GM21526 (cell line): Measurements from ENCODE around the gene PPM1K.

Experiments used
- ATAC-seq: cut with Tn5 transposase; IDR thresholded peaks from one replicate; pipeline ENCODE4 v1.9.1; 2021; ENCODE audit warnings: moderate library complexity; ENCODE audit not compliant: unreplicated experiment, low FRiP score

The PPM1K gene

GRCh38 chr4:88223516-88223915 is 60.8 kb downstream of the PPM1K start:
- ATAC-seq: no peak

GRCh38 chr4:88219099-88219498 is 65.3 kb downstream of the PPM1K start:
- no peak for ATAC-seq

DNA sequence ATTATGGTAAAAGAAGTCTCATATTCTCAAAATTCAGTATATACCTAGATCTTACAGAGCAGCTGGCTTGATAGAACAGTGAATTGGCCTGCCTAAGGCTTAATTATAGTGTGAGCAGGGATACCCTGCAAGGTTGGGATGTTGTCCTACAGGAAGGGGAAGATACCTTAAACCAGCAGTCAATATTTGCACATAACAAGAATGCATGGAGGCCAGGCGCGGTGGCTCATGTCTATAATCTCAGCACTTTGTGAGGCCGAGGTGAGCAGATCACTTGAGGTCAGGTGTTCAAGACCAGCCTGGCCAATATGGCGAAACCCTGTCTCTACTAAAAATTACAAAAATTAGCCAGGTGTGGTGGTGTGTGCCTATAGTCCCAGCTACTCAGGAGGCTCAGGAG is 67.2 kb downstream of the PPM1K start:
- ATAC-seq: no peak

GRCh38 chr4:88216395-88216794 is 68.0 kb downstream of the PPM1K start:
- ATAC-seq: no peak

DNA sequence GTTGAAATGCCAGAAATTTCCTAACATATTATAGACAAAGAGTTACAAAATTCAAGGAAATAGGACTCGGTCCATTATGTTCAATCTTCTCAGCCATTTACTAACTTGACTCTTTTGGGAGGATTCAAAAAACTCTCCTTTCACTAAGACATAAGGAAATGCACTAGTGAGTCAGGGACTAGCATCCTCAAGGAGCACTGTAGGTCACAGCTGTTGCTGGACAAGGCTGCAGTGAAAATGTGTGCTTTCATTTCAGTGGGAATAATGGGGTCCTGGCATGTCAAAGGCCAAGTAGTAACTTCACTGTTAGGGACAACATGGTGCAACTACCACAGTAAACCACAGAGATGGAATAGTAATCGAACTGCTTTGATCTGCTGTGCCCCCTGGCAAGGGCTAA is 69.0 kb downstream of the PPM1K start:
- no peak for ATAC-seq

DNA sequence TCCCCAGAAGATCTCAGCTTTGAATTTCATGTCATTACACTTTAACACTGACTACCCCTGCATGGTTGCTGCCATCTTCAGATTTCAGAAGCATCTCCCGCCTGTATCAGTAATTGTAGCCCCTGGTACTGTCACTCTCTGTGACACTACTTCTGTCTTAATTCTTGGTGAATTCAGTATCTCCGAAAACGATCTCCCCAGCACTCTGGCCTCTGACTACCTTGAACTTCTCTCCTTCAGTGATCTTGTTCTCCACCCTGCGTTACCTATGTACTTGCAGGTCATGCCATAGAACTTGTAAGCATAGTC is 72.2 kb downstream of the PPM1K start:
- no peak for ATAC-seq

DNA sequence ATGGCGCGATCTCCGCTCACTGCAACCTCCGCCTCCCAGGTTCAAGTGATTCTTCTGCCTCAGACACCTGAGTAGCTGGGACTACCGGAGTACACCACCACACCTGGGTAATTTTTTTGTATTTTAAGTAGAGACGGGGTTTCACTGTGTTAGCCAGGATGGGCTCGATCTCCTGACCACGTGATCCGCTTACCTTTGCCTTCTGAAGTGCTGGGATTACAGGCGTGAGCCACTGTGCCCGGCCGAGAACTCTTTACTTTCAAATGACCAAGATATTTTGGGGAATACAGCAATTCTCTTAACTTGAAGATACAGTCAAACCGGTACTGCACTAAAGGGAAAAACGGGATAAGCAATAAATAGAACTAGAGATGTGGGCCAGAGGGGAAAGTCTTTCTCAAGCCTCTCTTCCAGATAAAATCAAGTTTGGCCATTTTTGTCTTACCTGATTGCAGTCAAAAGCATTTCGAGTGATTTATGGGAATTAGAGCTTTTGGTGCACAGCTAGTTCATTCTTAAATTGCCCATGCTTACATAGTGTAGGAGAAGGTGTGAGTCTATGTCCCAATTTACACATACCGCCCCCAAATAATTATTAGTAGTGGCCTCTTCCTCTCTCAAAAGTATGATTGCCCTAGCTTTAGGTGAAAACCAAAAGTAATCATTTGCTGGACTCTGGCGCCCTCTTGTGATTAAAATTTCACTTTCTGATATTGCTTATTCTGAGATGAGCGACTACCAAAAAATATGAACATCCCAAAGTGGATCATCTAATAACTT is 72.7 kb downstream of the PPM1K start:
- no peak for ATAC-seq

GRCh38 chr4:88208156-88208555 is 76.2 kb downstream of the PPM1K start:
- ATAC-seq: no peak
